NB4 (cell line): ENCODE results near the gene MTERF1.

Experiments used
- DNase-seq: peaks from one replicate; pipeline ENCODE4 v3.0.0; 2010; ENCODE audit warnings: low read depth
- H3K4me3 ChIP-seq: one replicate; pipeline ENCODE4 v1.5.1; 2011; ENCODE audit warnings: mild to moderate bottlenecking, low read depth, low read length, moderate library complexity
- CTCF ChIP-seq: IDR thresholded peaks from one replicate; pipeline ENCODE4 v1.5.1; 2012; ENCODE audit warnings: low read depth, low read length
- MAX ChIP-seq: IDR thresholded peaks from 2 replicates; pipeline ENCODE4 v1.6.1; 2011; ENCODE audit warnings: low read depth, low read length
- MYC ChIP-seq: IDR thresholded peaks from 2 replicates; pipeline ENCODE4 v1.6.1; 2011; ENCODE audit warnings: low read depth, low read length
- POLR2A ChIP-seq: IDR thresholded peaks from 2 replicates; pipeline ENCODE4 v1.6.1; 2011; ENCODE audit warnings: mild to moderate bottlenecking; ENCODE audit not compliant: insufficient read length; ENCODE audit errors: extremely low read depth

MTERF1 gene

GRCh38 chr7:91880413-91881241 is at the start of gene MTERF1:
Gene MTERF1 (minus strand): TSS chr7:91880702. CDS start chr7:91880083, 619 bp downstream.
- peak; percentile 98 for TF ChIP-seq CTCF
- TF ChIP-seq MAX: peak; percentile 79
- TF ChIP-seq POLR2A: peak; percentile 92
- peak; percentile 89 for TF ChIP-seq MYC
- peak; percentile 97 for DNase-seq
- H3K4me3 ChIP-seq: peak within 1 kb of the TSS; percentile 90

- no peak for DNase-seq
- H3K4me3 ChIP-seq: no peak overlapping the region
- TF ChIP-seq POLR2A (no peak), MAX (no peak)
Measured at GRCh38 chr7:91929463-91929862, 49.0 kb upstream of the MTERF1 start.

GRCh38 chr7:91927912-91928311 is 47.4 kb upstream of the MTERF1 start:
- TF ChIP-seq MAX (no peak), CTCF (no peak), POLR2A (no peak), MYC (no peak)
- DNase-seq: no peak
- no peak overlapping the region for H3K4me3 ChIP-seq

GRCh38 chr7:91922857-91923256 is 42.4 kb upstream of the MTERF1 start:
- TF ChIP-seq CTCF (no peak), MYC (no peak), POLR2A (no peak)
- no peak overlapping the region for H3K4me3 ChIP-seq
- DNase-seq: no peak

GRCh38 chr7:91918356-91918755 is 37.9 kb upstream of the MTERF1 start:
- no peak overlapping the region for H3K4me3 ChIP-seq
- TF ChIP-seq POLR2A: no peak
- no peak for TF ChIP-seq CTCF
- no peak for TF ChIP-seq MYC
- TF ChIP-seq MAX: no peak
- no peak for DNase-seq

- DNase-seq: no peak
- H3K4me3 ChIP-seq: no peak overlapping the region
- TF ChIP-seq POLR2A (no peak), MYC (no peak), MAX (no peak), CTCF (no peak)
Measured at GRCh38 chr7:91916051-91916440, 35.5 kb upstream of the MTERF1 start.
